Measurements from ENCODE around the gene FILIP1.
"Not testable (repeated sequence)": the region's sequence is repeated elsewhere in the genome, so short reads cannot be mapped to it uniquely, and the experiment has no call there.

The FILIP1 gene

DNA sequence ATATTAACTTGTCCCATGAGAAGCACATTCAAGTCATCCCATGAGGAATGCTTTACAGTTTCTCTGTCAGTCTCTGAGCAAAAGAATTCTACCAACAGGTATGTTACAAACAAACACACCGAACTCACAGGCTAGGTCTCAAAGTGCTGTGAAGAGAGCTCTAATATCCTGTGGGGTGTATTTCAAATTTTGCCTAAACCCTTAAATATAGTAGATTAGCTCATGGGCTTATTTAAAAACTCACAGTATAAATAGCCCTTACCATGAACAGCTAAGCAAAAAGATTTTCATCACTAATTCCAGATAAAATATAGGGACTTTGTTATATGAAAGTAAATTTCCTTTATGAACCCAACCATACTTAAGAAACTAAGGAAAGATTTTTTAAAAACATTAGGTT lies 77.8 kb downstream of the FILIP1 start:
- Histone ChIP-seq H3K27ac (replicated peaks) (no peak overlapping the region), H3K27me3 (ENCODE audit: insufficient read depth, poor library complexity, severe bottlenecking) (no peaks in the 10 kb centered on the region), H3K4me3 (replicated peaks; ENCODE audit: insufficient read depth, low read length) (no peak overlapping the region)
- TF ChIP-seq, protein P1, sequence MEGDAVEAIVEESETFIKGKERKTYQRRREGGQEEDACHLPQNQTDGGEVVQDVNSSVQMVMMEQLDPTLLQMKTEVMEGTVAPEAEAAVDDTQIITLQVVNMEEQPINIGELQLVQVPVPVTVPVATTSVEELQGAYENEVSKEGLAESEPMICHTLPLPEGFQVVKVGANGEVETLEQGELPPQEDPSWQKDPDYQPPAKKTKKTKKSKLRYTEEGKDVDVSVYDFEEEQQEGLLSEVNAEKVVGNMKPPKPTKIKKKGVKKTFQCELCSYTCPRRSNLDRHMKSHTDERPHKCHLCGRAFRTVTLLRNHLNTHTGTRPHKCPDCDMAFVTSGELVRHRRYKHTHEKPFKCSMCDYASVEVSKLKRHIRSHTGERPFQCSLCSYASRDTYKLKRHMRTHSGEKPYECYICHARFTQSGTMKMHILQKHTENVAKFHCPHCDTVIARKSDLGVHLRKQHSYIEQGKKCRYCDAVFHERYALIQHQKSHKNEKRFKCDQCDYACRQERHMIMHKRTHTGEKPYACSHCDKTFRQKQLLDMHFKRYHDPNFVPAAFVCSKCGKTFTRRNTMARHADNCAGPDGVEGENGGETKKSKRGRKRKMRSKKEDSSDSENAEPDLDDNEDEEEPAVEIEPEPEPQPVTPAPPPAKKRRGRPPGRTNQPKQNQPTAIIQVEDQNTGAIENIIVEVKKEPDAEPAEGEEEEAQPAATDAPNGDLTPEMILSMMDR (IDR thresholded peaks at IDR 0.05; ENCODE audit: insufficient read depth, low read length) = no peak
- TF ChIP-seq, protein P2, sequence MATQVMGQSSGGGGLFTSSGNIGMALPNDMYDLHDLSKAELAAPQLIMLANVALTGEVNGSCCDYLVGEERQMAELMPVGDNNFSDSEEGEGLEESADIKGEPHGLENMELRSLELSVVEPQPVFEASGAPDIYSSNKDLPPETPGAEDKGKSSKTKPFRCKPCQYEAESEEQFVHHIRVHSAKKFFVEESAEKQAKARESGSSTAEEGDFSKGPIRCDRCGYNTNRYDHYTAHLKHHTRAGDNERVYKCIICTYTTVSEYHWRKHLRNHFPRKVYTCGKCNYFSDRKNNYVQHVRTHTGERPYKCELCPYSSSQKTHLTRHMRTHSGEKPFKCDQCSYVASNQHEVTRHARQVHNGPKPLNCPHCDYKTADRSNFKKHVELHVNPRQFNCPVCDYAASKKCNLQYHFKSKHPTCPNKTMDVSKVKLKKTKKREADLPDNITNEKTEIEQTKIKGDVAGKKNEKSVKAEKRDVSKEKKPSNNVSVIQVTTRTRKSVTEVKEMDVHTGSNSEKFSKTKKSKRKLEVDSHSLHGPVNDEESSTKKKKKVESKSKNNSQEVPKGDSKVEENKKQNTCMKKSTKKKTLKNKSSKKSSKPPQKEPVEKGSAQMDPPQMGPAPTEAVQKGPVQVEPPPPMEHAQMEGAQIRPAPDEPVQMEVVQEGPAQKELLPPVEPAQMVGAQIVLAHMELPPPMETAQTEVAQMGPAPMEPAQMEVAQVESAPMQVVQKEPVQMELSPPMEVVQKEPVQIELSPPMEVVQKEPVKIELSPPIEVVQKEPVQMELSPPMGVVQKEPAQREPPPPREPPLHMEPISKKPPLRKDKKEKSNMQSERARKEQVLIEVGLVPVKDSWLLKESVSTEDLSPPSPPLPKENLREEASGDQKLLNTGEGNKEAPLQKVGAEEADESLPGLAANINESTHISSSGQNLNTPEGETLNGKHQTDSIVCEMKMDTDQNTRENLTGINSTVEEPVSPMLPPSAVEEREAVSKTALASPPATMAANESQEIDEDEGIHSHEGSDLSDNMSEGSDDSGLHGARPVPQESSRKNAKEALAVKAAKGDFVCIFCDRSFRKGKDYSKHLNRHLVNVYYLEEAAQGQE (IDR thresholded peaks at IDR 0.05; ENCODE audit: insufficient replicate concordance, low read depth) = no peak
- TF ChIP-seq SPI1 (IDR thresholded peaks at IDR 0.05; ENCODE audit: borderline replicate concordance, low read depth) (no peak), POLR2AphosphoS5 (IDR thresholded peaks at IDR 0.05; ENCODE audit: low read depth) (no peak), GABPA (IDR thresholded peaks at IDR 0.05; ENCODE audit: low read depth) (no peak)
- DNase-seq (ENCODE audit: low read depth in 1 of 2, low spot score in 1 of 2) = no peak

DNA sequence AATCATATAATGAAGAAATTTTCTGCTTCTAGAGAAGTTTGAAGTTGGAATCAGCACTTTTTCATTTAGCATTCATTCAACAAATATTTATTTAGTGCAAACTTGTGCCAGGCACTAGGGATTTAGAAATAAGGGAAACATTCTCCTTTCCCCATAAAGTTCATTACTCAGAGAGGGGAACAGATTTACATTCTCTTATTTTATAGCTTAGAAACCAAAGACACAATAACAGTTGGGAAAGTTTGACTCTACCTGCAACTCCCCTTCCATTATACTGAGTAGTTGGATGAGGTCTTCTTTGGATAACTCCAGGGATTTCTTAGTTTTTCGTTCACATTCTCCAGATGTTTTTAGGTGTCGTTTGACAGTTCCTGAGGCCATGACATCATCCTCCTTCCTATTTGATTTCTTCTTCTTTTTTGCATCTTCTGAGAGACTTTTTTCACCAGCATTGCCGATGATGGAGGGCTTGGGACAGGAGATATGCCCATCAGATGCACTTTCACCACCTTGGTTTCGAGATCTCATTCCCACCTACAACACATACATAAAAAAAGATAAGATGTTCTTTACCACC lies 79.1 kb downstream of the FILIP1 start:
- Histone ChIP-seq H3K27me3 (ENCODE audit: insufficient read depth, poor library complexity, severe bottlenecking) (no peaks in the 10 kb centered on the region), H3K27ac (replicated peaks) (no peak overlapping the region), H3K4me3 (replicated peaks; ENCODE audit: insufficient read depth, low read length) (no peak overlapping the region)
- TF ChIP-seq, protein P1 (IDR thresholded peaks at IDR 0.05; ENCODE audit: insufficient read depth, low read length) = no peak
- TF ChIP-seq, protein P2 (IDR thresholded peaks at IDR 0.05; ENCODE audit: insufficient replicate concordance, low read depth) = no peak
- TF ChIP-seq SPI1 (IDR thresholded peaks at IDR 0.05; ENCODE audit: borderline replicate concordance, low read depth) = no peak
- no peak for TF ChIP-seq GABPA (IDR thresholded peaks at IDR 0.05; ENCODE audit: low read depth)
- no peak for TF ChIP-seq POLR2AphosphoS5 (IDR thresholded peaks at IDR 0.05; ENCODE audit: low read depth)
- DNase-seq (ENCODE audit: low read depth in 1 of 2, low spot score in 1 of 2) = no peak

DNA sequence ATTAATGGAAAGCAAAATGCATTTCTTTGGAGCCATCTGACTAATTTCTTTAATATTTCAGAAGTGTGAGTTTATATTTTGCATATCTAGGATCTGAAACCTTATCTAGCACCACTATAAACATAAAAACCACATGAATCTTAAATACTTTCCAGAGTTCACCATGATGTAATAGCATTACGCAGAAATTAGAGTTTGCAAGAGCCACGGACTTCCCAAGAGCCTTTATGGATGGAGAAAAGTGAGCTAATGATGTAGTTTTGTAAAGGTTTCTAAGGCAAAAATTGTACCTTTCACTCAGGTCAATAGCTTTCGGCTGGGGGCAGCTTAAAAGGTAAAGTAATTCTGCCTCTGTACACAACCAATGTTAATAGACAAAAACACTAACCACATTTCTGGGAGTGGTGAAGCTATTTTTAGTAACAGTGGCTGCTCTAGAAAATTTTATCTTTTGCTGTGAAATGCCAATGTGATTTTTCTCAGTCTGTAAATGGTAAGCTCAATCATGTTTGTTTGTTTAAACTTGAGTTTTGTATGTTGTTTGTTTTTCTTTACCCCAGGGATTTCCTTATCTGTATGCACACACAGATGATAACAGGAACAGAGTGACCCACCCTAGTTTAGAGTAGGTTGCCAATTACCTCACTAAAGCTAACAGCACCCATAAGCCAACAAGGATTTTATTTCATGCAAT lies 80.5 kb downstream of the FILIP1 start:
- DNase-seq (ENCODE audit: low read depth in 1 of 2, low spot score in 1 of 2) = no peak
- TF ChIP-seq, protein P1 (IDR thresholded peaks at IDR 0.05; ENCODE audit: insufficient read depth, low read length) = no peak
- no peak for TF ChIP-seq POLR2AphosphoS5 (IDR thresholded peaks at IDR 0.05; ENCODE audit: low read depth)
- TF ChIP-seq SPI1 (IDR thresholded peaks at IDR 0.05; ENCODE audit: borderline replicate concordance, low read depth) = no peak
- TF ChIP-seq GABPA (IDR thresholded peaks at IDR 0.05; ENCODE audit: low read depth) = no peak
- TF ChIP-seq, protein P2 (IDR thresholded peaks at IDR 0.05; ENCODE audit: insufficient replicate concordance, low read depth) = no peak
- H3K27me3 ChIP-seq (ENCODE audit: insufficient read depth, poor library complexity, severe bottlenecking) = no peaks in the 10 kb centered on the region
- H3K27ac ChIP-seq (replicated peaks) = no peak overlapping the region
- no peak overlapping the region for H3K4me3 ChIP-seq (replicated peaks; ENCODE audit: insufficient read depth, low read length)

DNA sequence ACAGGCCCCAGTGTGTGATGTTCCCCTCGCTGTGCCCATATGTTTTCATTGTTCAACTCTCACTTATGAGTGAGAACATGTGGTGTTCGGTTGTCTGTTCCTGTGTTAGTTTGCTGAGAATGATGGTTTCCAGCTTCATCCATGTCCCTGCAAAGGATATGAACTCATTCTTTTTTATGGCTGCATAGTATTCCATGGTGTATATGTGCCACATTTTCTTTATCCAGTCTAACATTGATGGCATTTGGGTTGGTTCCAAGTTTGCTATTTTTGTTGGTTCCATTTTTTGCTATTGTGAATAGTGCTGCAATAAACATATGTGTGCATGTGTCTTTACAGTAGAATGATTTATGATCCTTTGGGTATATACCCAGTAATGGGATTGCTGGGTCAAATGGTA lies 83.0 kb downstream of the FILIP1 start:
- not testable (repeated sequence) for H3K27me3 ChIP-seq (ENCODE audit: insufficient read depth, poor library complexity, severe bottlenecking); H3K4me3 ChIP-seq (replicated peaks; ENCODE audit: insufficient read depth, low read length); DNase-seq (ENCODE audit: low read depth in 1 of 2, low spot score in 1 of 2); H3K27ac ChIP-seq (replicated peaks)

All from HL-60 (cell line).